IMR-90 (cell line): ENCODE results near the gene SLC39A11.

Source experiments
- BHLHE40 ChIP-seq: fragments of 150-350 bp; IDR thresholded peaks from 2 replicates; pipeline ENCODE4 v1.6.1; 2016; ENCODE audit warnings: mild to moderate bottlenecking, low read depth, low read length
- CEBPB ChIP-seq: IDR thresholded peaks from 2 replicates; pipeline ENCODE4 v1.6.1; 2012; ENCODE audit warnings: low read depth, low read length, improper control_type of control experiment
- CHD1 ChIP-seq: IDR thresholded peaks from 2 replicates; pipeline ENCODE4 v1.6.1; 2012; ENCODE audit warnings: low read depth, low read length, improper control_type of control experiment
- FOS ChIP-seq: fragments of 150-350 bp; IDR thresholded peaks from 2 replicates; pipeline ENCODE4 v1.6.1; 2016; ENCODE audit warnings: low read depth, low read length
- MAFK ChIP-seq: IDR thresholded peaks from 2 replicates; pipeline ENCODE4 v1.6.1; 2012; ENCODE audit warnings: low read depth, low read length, improper control_type of control experiment
- MAZ ChIP-seq: IDR thresholded peaks from 2 replicates; pipeline ENCODE4 v1.6.1; 2012; ENCODE audit warnings: low read depth, mild to moderate bottlenecking, low read length, improper control_type of control experiment, moderate library complexity, borderline replicate concordance
- POLR2A ChIP-seq: IDR thresholded peaks from 2 replicates; pipeline ENCODE4 v1.6.1; 2012; ENCODE audit warnings: mild to moderate bottlenecking, low read depth, low read length
- RAD21 ChIP-seq: IDR thresholded peaks from 2 replicates; pipeline ENCODE4 v1.6.1; 2012; ENCODE audit warnings: low read length, improper control_type of control experiment
- RCOR1 ChIP-seq: IDR thresholded peaks from 2 replicates; pipeline ENCODE4 v1.6.1; 2012; ENCODE audit warnings: mild to moderate bottlenecking, low read length, improper control_type of control experiment; ENCODE audit not compliant: insufficient replicate concordance
- RFX5 ChIP-seq: IDR thresholded peaks from 2 replicates; pipeline ENCODE4 v1.8.0; 2012; ENCODE audit warnings: low read depth, mild to moderate bottlenecking, low read length, moderate library complexity
- SMC3 ChIP-seq: fragments of 150-350 bp; IDR thresholded peaks from 2 replicates; pipeline ENCODE4 v1.6.1; 2016; ENCODE audit warnings: low read depth, mild to moderate bottlenecking, antibody characterized with exemption, low read length, moderate library complexity
- TF ChIP-seq, protein P1 (sequence below): conservative IDR thresholded peaks from 2 replicates; pipeline ENCODE4 v1.5.1; 2012; ENCODE audit warnings: mild to moderate bottlenecking, low read depth, low read length, improper control_type of control experiment
- TF ChIP-seq, protein P2 (sequence below): fragments of 150-350 bp; IDR thresholded peaks from 2 replicates; pipeline ENCODE4 v1.6.1; 2017; ENCODE audit warnings: mild to moderate bottlenecking, antibody characterized with exemption, low read length, low read depth
- TF ChIP-seq, protein P3 (sequence below): fragments of 150-350 bp; IDR thresholded peaks from 2 replicates; pipeline ENCODE4 v1.6.1; 2016; ENCODE audit warnings: low read depth, mild to moderate bottlenecking, low read length, moderate library complexity, borderline replicate concordance

DNA sequence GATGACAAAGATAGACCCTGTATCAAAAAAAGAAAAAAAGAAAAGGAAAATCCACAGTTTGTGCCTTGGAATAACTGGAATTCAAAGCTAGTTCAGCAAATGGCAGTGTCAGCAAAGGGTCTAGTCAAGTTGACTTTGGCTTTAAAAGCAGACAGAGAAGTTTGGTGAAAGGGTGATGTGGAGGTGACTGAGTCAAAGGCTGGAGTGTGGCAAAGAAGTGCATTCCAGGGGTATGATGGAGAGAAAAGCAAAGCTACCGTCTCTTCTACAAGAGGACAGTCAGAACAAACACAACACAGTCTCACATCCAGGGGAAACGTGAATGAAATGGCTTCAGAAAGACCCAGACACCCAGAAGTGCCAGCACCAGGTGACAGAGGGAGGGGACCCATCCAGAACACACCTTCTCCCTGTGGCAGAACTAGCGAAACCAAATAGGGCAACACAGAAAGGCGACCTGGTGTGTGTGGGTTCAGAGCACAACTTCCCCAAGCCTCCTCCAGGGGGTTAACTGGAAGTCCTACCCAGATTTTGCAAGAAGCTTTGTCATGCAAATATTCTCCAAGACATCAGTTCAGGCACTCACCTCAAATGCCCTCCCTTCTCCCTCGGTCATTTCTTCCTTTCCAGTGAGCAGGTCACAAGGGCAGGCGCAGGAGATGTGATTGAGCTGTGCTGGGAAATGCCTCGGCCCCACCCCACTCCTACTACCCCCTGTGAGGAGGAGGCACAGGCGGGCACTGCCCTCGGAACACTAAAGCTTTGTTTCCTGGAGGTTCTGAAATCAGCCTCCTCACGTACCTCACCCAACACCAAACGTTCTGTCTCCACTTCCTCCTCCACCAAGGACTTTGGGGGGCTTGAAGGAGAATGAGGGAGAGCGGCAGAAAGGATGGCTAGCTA is 489.7 kb downstream of the SLC39A11 start:
- TF ChIP-seq, protein P1, sequence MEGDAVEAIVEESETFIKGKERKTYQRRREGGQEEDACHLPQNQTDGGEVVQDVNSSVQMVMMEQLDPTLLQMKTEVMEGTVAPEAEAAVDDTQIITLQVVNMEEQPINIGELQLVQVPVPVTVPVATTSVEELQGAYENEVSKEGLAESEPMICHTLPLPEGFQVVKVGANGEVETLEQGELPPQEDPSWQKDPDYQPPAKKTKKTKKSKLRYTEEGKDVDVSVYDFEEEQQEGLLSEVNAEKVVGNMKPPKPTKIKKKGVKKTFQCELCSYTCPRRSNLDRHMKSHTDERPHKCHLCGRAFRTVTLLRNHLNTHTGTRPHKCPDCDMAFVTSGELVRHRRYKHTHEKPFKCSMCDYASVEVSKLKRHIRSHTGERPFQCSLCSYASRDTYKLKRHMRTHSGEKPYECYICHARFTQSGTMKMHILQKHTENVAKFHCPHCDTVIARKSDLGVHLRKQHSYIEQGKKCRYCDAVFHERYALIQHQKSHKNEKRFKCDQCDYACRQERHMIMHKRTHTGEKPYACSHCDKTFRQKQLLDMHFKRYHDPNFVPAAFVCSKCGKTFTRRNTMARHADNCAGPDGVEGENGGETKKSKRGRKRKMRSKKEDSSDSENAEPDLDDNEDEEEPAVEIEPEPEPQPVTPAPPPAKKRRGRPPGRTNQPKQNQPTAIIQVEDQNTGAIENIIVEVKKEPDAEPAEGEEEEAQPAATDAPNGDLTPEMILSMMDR = peak; percentile 24; the same call in 1 of the 2 replicates
- TF ChIP-seq POLR2A (no peak), BHLHE40 (peak; percentile 37; the same call in 1 of the 2 replicates), RFX5 (no peak), RAD21 (no peak), FOS (no peak), SMC3 (no peak), CEBPB (peak; percentile 44; the same call in 1 of the 2 replicates), MAFK (peak; percentile 76), MAZ (peak; percentile 12; the same call in 1 of the 2 replicates), RCOR1 (no peak), CHD1 (no peak)
- TF ChIP-seq, protein P2, sequence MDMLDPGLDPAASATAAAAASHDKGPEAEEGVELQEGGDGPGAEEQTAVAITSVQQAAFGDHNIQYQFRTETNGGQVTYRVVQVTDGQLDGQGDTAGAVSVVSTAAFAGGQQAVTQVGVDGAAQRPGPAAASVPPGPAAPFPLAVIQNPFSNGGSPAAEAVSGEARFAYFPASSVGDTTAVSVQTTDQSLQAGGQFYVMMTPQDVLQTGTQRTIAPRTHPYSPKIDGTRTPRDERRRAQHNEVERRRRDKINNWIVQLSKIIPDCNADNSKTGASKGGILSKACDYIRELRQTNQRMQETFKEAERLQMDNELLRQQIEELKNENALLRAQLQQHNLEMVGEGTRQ = no peak
- TF ChIP-seq, protein P3, sequence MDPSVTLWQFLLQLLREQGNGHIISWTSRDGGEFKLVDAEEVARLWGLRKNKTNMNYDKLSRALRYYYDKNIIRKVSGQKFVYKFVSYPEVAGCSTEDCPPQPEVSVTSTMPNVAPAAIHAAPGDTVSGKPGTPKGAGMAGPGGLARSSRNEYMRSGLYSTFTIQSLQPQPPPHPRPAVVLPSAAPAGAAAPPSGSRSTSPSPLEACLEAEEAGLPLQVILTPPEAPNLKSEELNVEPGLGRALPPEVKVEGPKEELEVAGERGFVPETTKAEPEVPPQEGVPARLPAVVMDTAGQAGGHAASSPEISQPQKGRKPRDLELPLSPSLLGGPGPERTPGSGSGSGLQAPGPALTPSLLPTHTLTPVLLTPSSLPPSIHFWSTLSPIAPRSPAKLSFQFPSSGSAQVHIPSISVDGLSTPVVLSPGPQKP = no peak
